Measurements from ENCODE around the gene FLT3LG.
"Not testable (repeated sequence)": the region's sequence is repeated elsewhere in the genome, so short reads cannot be mapped to it uniquely, and the experiment has no call there.

The FLT3LG gene

DNA sequence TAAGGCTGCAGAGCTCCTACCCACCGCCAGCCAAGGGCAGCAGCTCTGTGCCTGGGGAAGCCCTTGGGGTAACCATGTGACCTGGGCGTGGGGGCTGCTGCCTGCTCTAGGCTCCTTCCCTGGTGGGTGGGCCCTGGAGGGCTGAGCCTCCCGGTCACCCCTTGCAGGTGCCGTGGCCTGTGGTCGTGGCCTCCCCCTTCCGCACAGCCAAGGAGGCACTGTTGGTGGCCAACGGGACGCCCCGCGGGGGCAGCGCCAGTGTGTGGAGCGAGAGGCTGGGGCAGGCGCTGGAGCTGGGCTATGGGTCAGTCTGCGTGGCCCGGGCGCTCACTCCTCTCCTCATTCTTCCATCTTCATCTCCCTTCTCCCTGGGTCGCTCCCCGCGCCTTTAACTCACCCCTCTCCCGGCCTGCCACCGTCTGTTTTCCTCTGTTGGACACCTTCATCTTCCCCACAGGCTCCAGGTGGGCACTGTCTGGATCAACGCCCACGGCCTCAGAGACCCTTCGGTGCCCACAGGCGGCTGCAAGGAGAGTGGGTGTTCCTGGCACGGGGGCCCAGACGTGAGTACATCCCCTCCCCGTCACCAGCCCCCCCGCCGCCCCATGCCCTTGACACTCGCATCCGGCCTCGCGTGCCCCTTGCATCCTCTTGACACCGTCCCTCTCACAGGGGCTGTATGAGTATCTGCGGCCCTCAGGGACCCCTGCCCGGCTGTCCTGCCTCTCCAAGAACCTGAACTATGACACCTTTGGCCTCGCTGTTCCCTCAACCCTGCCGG, 9.9 kb upstream of the FLT3LG start:
- DNase-seq = no peak

DNA sequence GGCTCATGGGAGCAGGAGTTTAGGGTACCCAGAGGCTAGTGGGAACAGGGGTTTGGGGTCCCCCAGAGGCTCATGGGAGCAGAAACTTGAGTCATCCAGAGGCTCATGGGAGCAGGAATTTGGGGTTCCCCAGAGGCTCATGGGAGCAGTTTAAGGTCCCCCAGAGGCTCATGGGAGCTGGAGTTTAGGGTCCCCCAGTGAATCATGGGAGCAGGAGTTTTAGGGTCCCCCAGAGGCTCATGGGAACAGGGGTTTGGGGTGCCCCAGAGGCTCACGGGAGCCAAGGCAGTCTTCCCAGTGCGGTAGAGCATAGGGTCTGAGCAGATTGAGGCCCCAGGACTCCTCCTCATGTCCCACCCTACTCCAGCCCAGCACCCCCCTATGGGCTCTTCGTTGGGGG, 8.6 kb upstream of the FLT3LG start:
- no peak for DNase-seq

DNA sequence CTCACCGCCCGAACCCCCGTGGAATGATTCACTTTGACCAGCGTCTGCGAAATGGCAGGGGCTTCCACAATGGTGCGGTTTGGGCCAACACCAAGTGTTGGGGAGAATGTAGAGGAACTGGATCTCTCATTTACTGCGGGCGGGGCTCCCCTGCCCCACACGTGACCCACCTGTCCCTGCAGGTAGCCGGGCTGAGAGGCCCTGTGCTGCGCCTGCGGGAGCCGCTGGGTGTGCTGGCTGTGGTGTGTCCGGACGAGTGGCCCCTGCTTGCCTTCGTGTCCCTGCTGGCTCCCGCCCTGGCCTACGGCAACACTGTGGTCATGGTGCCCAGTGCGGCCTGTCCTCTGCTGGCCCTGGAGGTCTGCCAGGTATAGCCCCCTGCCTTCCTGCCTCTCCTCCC, 5.8 kb upstream of the FLT3LG start:
- no peak for DNase-seq

DNA sequence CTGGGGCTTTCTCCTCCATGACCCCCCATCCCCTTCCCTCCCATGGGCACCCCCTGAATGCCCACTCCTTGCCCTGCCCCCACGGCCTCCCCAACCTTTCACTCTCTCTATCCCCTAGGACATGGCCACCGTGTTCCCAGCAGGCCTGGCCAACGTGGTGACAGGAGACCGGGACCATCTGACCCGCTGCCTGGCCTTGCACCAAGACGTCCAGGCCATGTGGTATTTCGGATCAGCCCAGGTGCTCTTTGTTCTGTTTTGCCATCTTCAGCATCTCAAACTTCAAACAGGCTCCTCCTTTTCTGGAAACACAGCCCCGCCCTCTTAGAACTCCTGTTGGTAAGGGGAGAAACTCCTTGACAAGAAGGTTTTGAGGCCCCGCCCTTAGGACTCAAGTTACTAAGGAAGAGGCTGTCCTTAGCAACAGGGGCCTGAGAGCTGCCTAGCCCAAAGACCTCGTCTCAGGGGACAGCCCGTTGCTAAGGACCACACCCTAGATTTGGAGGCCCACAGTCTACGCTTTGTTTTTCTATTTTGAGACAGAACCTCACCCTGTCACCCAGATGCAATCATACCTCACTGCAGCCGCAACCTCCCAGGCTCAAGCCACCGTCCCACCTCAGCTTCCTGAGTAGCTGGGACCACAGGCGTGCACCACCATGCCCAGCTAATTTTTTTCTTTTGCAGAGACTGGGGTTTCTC, 5.1 kb upstream of the FLT3LG start:
- DNase-seq = peak; percentile 81 to 88

DNA sequence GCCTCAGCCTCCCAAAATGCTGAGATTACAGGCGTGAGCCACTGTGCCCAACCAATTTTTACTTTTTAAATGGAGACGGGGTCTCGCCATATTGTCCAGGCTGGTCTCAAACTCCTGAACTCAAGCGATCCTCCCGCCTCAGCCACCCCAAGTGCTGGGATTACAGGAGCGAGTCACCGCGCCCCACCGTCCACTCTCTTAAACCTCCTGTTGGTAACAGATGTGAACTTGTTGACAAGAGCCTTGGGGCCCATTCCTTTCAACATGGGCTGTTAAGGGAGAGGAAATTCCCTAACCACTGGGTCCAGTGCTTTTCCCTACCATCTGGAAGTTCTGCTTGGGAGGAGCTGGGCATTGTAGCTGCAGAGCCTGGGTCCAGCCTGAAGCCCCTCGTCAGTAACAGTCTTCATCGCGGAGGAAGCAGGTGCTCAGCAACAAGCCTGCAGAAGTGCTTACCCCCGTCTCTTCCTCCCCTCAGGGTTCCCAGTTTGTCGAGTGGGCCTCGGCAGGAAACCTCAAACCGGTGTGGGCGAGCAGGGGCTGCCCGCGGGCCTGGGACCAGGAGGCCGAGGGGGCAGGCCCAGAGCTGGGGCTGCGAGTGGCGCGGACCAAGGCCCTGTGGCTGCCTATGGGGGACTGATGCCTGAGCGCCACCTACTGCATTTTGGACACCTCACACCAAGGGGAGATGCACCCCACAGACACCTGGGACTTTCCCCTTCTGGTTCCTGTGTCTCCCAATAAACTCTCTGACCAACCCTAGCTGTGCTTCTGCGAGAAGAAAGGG, 4.0 kb upstream of the FLT3LG start:
- DNase-seq = peak; percentile 80 to 87

DNA sequence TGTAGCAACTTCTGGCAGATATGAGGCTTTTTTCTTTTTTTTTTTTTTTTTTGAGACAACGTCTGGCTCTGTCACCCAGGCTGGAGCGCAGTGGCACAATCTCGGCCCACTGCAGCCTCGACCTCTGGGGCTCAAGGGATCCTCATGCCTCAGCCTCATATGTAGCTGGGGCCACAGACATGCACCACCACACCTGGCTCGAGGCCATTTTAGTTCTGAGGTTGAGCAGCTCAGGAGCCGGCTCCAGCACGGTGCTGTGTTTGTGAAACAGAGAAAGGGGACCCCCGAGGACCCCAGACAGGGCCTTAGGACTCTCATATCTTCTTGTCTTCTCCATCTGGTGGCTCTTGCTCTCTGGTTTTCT, 3.4 kb upstream of the FLT3LG start:
- no peak for DNase-seq

DNA sequence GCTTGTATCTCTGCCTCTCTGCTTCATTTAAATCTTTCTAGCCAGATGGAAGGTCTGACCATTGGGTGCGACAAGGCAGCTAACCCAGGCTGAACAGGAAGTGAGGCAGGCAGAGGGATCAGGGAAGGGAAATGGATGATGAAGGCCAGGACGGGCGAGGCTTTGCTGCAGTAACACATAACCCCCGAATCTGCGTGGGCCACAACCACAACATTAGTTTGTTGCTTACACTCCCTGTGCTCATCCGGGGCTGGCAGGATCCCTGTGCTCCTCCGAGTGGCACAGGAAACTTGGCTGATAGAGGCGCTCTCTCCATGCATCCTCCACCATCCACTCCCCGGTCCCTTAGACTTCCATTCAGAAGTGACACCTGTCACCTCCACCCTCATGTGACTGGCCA, 1.1 kb upstream of the FLT3LG start:
- peak; percentile 34 to 41 for DNase-seq

DNA sequence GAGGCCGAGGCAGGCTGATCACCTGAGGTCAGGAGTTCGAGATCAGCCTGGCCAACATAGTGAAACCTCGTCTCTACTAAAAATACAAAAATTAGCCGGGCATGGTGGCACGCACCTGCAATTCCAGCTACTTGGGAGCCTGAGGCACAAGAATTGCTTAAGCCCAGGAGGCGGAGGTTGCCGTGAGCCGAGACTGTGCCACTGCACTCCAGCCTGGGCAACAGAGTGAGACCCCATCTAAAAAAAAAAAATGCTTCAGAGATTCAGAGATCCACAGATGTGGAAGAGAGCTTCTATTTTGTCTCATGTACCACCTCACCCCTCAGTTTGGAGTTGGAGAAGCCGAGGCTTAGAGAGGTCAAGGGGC, 531 bp upstream of the FLT3LG start:
- DNase-seq = not testable (repeated sequence)

DNA sequence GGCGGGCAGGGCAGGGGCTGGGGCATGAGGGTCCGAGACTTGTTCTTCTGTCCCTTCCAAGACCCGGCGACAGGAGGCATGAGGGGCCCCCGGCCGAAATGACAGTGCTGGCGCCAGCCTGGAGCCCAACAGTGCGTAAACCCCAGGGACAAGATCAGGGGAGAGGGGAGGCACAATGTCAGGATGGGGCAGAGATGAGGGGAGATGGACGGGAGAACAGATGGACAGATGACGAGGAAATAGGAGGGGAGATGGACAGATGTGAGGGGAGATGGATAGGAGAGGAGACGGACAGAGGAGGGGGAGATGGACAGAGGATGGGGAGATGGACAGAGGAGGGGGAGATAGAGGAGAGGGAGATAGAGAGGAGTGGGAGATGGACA, 518 bp downstream of the FLT3LG start:
- DNase-seq = no peak

DNA sequence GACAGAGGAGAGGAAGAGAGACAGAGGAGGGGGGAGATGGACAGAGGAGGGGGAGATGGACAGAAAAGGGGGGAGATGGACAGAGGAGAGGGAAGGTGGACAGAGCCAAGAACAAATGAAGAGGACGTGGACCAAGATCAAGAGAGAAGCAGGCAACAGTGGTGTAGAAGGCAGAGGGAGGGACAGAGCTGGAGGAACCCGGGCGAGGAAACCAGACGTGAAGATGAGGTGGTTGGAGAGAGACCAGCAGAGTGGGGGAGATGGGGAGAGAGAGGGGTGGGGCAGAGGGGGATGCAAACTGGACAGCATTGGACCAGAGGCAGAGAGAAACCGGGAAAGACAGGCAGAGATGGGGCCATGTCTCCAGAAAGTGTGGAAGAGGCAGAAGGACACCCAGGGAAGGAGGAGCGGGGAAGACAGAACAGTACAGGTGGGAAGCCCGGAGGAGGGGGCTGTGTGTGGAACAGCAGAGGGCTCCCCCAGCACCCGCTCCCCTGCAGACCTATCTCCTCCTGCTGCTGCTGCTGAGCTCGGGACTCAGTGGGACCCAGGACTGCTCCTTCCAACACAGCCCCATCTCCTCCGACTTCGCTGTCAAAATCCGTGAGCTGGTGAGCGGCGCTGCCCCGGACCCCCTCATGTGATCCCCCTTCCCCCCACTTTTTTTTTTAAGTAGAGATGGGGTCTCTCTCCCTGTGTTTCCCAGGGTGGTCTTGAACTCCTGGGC, 1.3 kb downstream of the FLT3LG start:
- DNase-seq = peak; percentile 31 to 40

DNA sequence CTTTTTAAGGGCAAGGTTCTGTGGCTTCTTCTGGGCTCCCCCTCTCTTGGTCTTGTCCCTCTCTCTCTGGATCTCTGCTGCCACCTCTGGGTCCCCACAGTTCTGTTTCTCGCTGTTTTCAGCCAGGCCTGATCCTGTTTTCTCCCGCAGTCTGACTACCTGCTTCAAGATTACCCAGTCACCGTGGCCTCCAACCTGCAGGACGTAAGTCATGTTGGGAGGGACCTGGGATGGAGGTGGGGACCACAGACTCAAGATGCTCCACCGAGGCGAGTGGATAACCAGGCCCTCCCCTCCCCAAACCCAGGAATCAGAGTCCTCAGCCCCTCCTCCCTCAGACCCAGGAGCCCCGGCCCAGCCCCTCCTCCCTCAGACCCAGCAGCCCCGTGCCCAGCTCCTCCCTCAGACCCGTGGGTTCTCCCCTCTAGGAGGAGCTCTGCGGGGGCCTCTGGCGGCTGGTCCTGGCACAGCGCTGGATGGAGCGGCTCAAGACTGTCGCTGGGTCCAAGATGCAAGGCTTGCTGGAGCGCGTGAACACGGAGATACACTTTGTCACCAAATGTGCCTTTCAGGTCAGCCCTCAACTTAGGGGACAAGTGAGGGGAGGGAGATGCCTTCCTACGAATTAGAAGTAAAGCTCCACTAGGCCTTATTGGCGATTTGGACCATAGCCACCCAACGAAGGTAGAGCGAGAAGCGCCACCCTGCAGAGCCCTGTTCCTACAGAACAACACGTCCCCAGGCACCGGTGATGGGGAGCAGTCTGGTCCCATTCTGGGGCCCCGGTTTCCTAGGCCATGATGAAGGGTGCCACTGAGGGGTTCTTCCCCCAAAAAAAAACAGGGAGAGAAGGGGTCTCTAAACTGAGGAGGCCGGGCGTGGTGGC, 2.2 kb downstream of the FLT3LG start:
- peak; percentile 87 to 90 for DNase-seq

DNA sequence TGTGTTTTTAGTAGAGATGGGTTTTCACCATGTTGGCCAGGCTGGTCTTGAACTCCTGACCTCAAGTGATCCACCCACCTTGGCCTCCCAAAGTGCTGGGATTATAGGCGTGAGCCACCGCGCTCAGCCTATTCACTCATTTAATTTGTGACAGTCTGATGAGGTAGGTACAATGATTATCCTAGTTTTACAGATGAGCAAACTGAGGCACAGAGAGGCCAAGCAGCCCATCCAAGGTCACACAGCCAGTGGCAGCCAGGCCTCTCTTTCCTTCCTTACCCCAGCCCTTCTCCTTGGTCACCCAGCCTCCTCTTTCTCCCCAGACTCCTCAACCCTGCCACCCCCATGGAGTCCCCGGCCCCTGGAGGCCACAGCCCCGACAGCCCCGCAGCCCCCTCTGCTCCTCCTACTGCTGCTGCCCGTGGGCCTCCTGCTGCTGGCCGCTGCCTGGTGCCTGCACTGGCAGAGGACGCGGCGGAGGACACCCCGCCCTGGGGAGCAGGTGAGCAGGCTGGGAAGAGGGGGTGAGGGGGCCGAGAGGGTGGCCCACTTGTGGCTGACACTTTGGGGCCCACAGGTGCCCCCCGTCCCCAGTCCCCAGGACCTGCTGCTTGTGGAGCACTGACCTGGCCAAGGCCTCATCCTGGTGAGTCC, 6.1 kb downstream of the FLT3LG start:
- no peak for DNase-seq

DNA sequence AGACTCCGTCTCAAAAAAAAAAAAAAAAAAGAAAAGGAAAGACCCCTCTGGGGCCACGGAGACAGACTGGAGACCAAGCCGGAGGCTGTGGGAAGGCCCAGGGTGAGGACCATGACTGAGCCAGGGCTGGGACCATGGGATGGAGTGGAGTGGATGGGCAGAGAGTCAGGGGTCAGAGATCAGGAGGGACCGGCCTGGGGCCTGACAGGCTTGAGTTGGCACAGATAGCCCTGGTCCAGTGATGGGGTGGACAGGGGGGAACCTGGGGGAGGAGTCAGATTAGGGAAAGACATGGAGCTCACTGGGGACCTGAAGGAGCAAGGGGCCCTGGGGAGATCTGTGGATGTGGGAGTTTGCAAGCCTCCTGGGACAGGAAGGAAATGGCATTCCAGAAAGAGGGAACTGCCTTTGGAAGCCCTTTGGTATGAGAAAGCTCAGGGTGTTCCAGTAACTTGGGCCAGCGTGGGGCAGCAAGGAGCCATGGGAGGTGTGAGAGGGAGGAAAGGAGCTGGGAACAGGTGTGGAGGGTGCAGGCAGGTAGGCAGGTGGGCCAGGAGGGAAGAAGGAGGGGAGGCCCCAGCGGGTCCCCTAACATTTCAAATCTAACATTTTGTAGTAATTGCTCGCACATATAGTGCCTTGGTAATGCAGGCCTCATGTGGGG, 7.1 kb downstream of the FLT3LG start:
- no peak for DNase-seq

DNA sequence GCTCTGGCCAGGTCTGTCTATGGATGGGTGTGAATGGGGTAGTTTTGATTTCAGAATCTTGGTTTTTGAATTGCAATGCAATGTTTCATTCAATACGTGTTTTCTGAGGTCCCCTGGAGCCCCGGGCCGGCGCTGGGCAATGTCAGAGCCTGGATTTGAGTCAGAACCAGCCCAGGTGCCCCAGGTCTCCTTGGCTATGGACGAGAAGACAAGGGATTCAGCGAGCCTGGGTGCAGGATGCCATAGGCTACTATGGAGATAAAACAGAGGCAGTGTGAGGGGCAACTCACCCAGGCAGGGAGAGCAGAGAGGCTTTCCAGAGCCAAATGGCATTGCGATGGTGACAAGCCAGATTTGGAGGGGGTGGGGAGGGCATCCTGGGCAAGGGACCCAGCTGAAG, 12.2 kb downstream of the FLT3LG start:
- DNase-seq = no peak

DNA sequence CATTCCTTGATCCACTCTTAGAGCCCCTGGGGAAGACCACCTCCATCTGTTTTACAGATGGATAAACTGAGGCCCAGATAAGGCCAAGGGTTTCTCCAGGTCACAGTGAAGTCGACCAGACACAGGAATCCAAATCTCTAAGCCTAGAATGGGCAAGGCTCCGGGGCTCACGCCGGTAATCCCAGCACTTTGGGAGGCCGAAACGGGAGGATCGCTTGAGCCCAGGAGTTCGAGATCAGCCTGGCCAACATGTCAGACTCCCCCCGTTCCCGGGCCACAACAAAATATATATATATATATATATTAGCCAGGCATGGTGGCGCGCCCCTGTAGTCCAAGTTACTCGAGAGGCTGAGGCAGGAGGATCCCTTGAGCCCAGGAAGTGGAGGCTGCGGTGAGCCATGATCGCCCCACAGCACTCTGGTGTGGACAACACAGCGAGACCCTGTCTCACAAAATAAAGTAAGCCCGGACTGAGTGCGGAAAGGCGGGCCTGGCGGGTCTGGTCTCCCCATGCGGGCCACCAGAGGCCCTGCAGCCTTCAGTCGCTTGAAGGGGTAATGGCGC, 12.8 kb downstream of the FLT3LG start:
- DNase-seq = no peak

DNA sequence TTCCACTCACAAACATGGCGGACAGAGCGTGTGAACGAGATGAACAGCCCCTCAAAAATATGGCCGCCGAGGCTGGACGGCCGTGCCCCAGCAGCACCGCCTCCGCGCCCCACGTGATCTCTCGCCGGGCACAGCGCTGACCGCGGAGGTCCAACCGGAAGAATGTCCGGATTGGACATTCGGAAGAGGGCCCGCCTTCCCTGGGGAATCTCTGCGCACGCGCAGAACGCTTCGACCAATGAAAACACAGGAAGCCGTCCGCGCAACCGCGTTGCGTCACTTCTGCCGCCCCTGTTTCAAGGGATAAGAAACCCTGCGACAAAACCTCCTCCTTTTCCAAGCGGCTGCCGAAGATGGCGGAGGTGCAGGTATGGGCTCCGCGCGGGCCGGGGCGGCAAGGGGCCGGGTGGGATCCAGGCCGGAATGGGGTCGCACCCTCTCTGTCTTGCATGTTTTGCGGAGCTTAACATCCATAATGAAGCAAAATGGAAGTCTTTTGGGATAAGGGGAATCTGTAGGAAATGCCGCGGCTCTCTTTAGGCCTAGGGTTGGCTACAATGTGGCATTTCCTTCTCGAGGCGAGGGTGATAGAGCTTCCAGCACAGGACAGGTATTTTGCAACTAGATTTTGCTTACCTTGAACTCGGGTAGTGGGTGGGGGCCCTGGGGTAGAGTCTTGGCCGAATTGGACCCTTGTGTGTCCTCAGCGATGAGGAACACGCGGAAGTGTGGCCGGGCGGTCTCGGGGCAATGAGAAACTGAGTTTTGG, 13.4 kb downstream of the FLT3LG start, which contains the start of gene RPL13A:
Gene RPL13A, plus strand, starts transcription at position 332 of the 769 bp plus-strand sequence. Its CDS starts 22 bp downstream, at position 354.
- peak; percentile 100 for DNase-seq

DNA sequence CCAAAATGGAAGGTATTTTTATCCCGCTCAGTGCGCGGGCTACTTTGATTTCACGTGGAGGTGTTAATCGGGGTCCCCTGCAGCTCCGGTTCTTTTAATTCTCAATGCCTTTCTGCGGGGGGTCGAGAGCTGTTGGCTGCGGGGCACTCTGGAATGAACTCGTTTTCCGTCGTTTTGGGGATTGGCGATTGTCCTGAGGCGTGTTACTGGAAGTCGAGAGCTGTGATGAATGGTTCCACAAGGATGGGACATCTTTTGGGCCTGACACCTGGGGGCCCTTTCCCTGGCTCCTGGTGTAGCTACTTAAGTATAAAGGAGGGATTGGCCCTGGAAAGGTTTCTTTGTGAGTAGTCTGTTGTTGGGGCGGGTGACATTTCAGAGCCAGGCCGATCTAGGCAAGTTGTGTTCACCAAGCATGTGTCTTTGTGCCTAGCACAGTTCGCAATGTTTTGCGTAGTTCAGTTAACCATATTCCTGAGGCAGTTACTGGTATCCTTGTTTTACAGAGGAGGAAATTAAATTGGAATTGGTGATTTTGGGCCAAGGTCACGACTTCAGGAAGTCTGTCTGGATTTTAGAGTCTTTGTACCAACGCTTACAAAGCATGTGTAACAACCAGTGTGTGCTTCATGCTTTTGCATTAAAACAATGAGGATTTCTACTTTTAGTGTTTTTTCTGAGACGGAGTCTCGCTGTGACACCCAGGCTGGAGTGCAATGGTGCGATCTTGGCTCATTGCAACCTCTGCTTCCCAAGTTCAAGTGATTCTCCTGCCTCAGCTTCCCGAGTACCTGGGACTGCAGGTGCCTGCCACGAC, 14.2 kb downstream of the FLT3LG start:
- no peak for DNase-seq

DNA sequence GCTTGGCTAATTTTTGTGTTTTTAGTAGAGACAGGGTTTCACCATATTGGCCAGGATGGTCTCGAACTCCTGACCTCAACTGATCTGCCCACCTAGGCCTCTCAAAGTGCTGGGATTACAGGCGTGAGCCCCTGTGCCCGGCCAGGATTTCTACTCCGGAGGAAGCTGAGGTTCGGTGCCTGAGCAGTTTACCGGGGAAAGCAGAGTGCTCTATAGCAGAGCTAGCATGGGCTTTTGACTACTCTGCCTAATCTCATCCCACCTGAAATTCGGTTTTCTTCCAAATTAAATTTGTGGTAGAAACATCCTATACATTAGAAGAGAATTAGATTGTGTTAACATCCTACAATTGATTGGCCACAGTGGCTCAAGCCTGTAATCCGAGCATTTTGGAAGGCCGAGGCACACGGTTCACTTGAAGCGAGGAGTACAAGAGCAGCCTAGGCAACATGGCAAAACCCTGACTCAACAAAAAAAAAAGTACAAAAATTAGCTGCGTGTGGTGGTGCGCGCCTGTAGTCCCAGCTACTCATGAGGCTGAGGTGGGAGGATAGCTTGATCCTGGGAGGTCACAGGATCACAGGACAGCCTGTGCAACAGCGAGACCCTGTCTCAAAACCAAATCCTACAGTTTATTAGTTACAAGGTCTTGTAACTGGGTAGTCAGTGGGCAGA, 15.0 kb downstream of the FLT3LG start:
- DNase-seq = peak in 1 of 2 experiments; percentile 43
